OCI-LY1 (cell line): ENCODE data around the gene BPIFB3.

ENCODE experiments used
- H2AFZ ChIP-seq: fragments of 200-600 bp; sonication (generic), shearing (Covaris generic); 2 replicates; pipeline ENCODE4 v1.6.0; 2014; ENCODE audit warnings: antibody characterized with exemption, mild to moderate bottlenecking, low read length
- H3F3A ChIP-seq: fragments of 200-600 bp; sonication (generic), shearing (Covaris generic); 2 replicates; pipeline ENCODE4 v1.6.0; 2014; ENCODE audit warnings: mild to moderate bottlenecking, antibody characterized with exemption, low read length, moderate library complexity; ENCODE audit not compliant: insufficient read depth
- H3K27ac ChIP-seq: fragments of 200-600 bp; sonication (generic); 2 replicates; pipeline ENCODE4 v1.5.1; 2014; ENCODE audit warnings: low read length, mixed run types, mild to moderate bottlenecking, low read depth; ENCODE audit not compliant: poor library complexity, severe bottlenecking
- H3K27me3 ChIP-seq: fragments of 200-600 bp; sonication (generic); 2 replicates; pipeline ENCODE4 v1.6.0; 2014; ENCODE audit warnings: antibody characterized with exemption, mild to moderate bottlenecking, low read length, moderate library complexity; ENCODE audit not compliant: insufficient read depth
- H3K36me3 ChIP-seq: fragments of 200-600 bp; sonication (generic); 2 replicates; pipeline ENCODE4 v1.6.1; 2014; ENCODE audit warnings: mild to moderate bottlenecking, antibody characterized with exemption, low read length, moderate library complexity, mixed read lengths; ENCODE audit not compliant: insufficient read depth
- H3K4me1 ChIP-seq: fragments of 200-600 bp; sonication (generic); 2 replicates; pipeline ENCODE4 v1.5.1; 2014; ENCODE audit warnings: mild to moderate bottlenecking, low read length, moderate library complexity; ENCODE audit not compliant: insufficient read depth, severe bottlenecking
- H3K4me2 ChIP-seq: fragments of 200-600 bp; sonication (generic), shearing (Covaris generic); 2 replicates; pipeline ENCODE4 v1.6.1; 2014; ENCODE audit warnings: low read length
- H3K4me3 ChIP-seq: fragments of 200-600 bp; sonication (generic); 2 replicates; pipeline ENCODE4 v1.5.1; 2014; ENCODE audit warnings: low read length, low read depth, mild to moderate bottlenecking, mixed read lengths; ENCODE audit not compliant: poor library complexity, severe bottlenecking
- H3K79me2 ChIP-seq: fragments of 200-600 bp; shearing (Covaris generic); 2 replicates; pipeline ENCODE4 v1.6.1; 2016; ENCODE audit warnings: mixed run types, low read length, mixed read lengths; ENCODE audit not compliant: insufficient read depth
- H3K9ac ChIP-seq: fragments of 200-600 bp; sonication (generic), shearing (Covaris generic); 2 replicates; pipeline ENCODE4 v1.6.1; 2014; ENCODE audit warnings: mild to moderate bottlenecking, low read length, mixed read lengths
- H3K9me2 ChIP-seq: fragments of 200-600 bp; sonication (generic), shearing (Covaris generic); 2 replicates; pipeline ENCODE4 v1.6.1; 2014; ENCODE audit warnings: low read depth, mild to moderate bottlenecking, low read length, mixed read lengths
- H3K9me3 ChIP-seq: fragments of 200-600 bp; shearing (Covaris generic); 2 replicates; pipeline ENCODE4 v1.6.1; 2014; ENCODE audit warnings: low read length, mixed read lengths
- H4K20me1 ChIP-seq: fragments of 200-600 bp; sonication (generic), shearing (Covaris generic); 2 replicates; pipeline ENCODE4 v1.6.0; 2016; ENCODE audit warnings: mild to moderate bottlenecking, low read length; ENCODE audit not compliant: insufficient read depth
- EZH2 ChIP-seq: fragments of 200-600 bp; sonication (generic), shearing (Covaris generic); IDR thresholded peaks from 2 replicates; pipeline ENCODE4 v1.8.0; 2017; ENCODE audit warnings: borderline replicate concordance, mixed run types, mild to moderate bottlenecking, antibody characterized with exemption, low read length, moderate library complexity, mixed read lengths
- TF ChIP-seq, protein P1 (sequence below): fragments of 200-600 bp; sonication (generic), shearing (Covaris generic); IDR thresholded peaks from 2 replicates; pipeline ENCODE4 v1.5.1; 2017; ENCODE audit warnings: mild to moderate bottlenecking, antibody characterized with exemption, low read length, moderate library complexity, mixed read lengths

Gene BPIFB3

DNA sequence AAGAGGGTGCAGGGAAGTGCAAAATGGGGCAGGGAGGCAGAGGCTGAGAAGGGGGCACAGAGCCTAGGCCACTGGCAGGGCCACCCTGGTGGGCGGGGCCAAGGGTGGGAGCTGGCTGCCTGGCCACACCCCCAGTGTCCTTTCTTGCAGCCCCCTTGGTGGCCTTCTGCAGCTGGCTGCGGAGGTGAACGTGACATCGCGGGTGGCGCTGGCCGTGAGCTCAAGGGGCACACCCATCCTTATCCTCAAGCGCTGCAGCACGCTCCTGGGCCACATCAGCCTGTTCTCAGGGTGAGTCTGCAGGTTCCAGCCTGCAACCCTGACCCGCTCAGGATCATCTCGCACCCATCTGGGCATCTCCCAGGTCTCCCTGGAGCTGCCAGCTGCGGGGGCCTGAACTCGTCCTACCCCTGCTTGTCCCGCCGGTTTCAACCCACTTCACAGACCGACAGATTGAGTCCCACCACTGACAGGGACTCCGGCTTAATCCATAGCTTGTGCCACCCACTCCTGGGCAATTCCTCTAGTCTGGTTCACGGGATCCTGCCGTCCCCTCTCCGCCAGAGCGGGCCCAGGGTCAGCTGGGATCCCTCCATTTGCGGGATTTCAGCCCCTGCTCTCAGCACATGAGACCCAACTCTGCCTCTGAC is 6.2 kb downstream of the BPIFB3 start:
- H3F3A ChIP-seq, result no peaks in the 10 kb centered on the region
- H3K27me3 ChIP-seq, result 0 out of 2 replicates have a peak, but pooled peaks cover 5% of the 10 kb centered on the region

DNA sequence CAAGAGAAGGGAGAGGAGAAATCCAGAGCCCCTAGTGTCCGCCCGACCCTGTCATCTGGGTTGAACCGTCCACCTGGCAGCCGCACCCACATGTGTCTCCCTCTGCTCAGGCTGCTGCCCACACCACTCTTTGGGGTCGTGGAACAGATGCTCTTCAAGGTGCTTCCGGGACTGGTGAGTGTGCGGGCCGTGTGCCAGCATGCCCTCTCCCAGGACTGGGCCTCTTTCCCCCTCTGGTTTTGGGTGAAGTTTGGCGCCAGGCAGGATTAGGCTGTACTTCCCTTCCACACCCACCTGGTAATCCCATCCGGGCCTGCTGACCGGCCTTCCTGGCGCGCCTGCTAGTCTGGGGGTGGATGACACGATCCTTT is 7.9 kb downstream of the BPIFB3 start:
- Histone ChIP-seq H3K4me3 (no peak overlapping the region), H3K27me3 (0 out of 2 replicates have a peak, but pooled peaks cover 5% of the 10 kb centered on the region), H3K4me2 (no peak overlapping the region), H3K4me1 (no peaks in the 10 kb centered on the region), H4K20me1 (no peaks in the 10 kb centered on the region), H2AFZ (no peak overlapping the region), H3K27ac (no peak overlapping the region), H3K9me3 (no peaks in the 10 kb centered on the region), H3K9me2 (no peaks in the 10 kb centered on the region), H3F3A (no peaks in the 10 kb centered on the region), H3K79me2 (no peaks in the 10 kb centered on the region), H3K36me3 (no peaks in the 10 kb centered on the region), H3K9ac (no peak overlapping the region)
- no peak for TF ChIP-seq EZH2
- TF ChIP-seq, protein P1, sequence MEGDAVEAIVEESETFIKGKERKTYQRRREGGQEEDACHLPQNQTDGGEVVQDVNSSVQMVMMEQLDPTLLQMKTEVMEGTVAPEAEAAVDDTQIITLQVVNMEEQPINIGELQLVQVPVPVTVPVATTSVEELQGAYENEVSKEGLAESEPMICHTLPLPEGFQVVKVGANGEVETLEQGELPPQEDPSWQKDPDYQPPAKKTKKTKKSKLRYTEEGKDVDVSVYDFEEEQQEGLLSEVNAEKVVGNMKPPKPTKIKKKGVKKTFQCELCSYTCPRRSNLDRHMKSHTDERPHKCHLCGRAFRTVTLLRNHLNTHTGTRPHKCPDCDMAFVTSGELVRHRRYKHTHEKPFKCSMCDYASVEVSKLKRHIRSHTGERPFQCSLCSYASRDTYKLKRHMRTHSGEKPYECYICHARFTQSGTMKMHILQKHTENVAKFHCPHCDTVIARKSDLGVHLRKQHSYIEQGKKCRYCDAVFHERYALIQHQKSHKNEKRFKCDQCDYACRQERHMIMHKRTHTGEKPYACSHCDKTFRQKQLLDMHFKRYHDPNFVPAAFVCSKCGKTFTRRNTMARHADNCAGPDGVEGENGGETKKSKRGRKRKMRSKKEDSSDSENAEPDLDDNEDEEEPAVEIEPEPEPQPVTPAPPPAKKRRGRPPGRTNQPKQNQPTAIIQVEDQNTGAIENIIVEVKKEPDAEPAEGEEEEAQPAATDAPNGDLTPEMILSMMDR, result no peak

More for the DNA sequence above, 6.2 kb downstream of the BPIFB3 start:
- no peaks in the 10 kb centered on the region for H3K4me1 ChIP-seq
- H3K9me3 ChIP-seq, result no peaks in the 10 kb centered on the region
- H3K4me2 ChIP-seq, result no peak overlapping the region
- H3K36me3 ChIP-seq, result no peaks in the 10 kb centered on the region
- H3K9me2 ChIP-seq, result no peaks in the 10 kb centered on the region
- no peak overlapping the region for H3K27ac ChIP-seq
- no peaks in the 10 kb centered on the region for H3K79me2 ChIP-seq
- TF ChIP-seq, protein P1, result no peak
- no peak for TF ChIP-seq EZH2
- H4K20me1 ChIP-seq, result no peaks in the 10 kb centered on the region
- H2AFZ ChIP-seq, result no peak overlapping the region
- no peak overlapping the region for H3K4me3 ChIP-seq
- H3K9ac ChIP-seq, result no peak overlapping the region

DNA sequence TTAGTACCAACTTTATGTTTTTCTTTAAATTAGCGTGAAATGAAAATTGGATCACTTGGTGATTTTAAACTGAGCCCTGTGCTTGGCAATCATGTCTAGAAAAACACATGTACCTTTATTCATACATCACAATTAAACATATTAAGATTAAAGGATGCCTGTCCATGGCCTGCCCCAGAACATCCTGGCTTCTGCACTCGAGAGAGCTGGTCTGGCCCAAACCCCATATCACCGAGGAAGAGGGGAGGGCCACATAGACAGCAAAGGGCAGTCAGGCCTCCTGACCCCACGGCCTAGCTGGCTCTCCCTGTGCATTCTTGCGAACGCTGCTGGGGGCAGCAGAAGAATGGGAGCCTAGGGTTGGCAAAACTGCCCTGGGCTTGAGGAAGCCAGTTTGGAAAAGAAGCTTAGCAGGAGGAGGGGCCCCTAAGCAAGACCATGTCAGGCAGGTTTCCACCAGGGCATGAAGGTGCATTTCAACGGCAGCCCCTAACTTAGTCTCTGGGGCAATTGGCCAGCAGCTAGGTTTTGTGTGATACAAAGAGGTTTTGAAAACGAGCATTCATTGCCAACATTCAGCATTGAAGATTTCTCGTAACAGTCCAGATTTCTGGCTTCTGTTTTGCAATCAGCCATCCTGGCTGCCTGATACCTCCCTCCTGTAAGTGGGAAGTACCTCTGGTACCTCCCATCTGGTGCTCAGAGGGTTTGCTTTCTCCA is 8.6 kb downstream of the BPIFB3 start:
- no peaks in the 10 kb centered on the region for H4K20me1 ChIP-seq
- no peak overlapping the region for H3K4me3 ChIP-seq
- no peaks in the 10 kb centered on the region for H3K4me1 ChIP-seq
- no peak overlapping the region for H3K9ac ChIP-seq
- H3F3A ChIP-seq, result no peaks in the 10 kb centered on the region
- no peak overlapping the region for H3K27ac ChIP-seq
- no peak overlapping the region for H3K4me2 ChIP-seq
- no peaks in the 10 kb centered on the region for H3K36me3 ChIP-seq
- H3K9me3 ChIP-seq, result no peaks in the 10 kb centered on the region
- H2AFZ ChIP-seq, result no peak overlapping the region
- H3K9me2 ChIP-seq, result no peaks in the 10 kb centered on the region
- no peak for TF ChIP-seq EZH2
- TF ChIP-seq, protein P1, result no peak
- no peaks in the 10 kb centered on the region for H3K79me2 ChIP-seq
- H3K27me3 ChIP-seq, result 0 out of 2 replicates have a peak, but pooled peaks cover 5% of the 10 kb centered on the region
